Fibroblast of villous mesenchyme (primary cell): ENCODE data around the gene TBPL2. TPM values are rescaled to one million over a fixed set of nuclear protein-coding genes. Genes with fewer than 3 reads are reported as not detected.

Experiments
- DNase-seq: peaks from one replicate; pipeline ENCODE4 v3.0.0-alpha.2; 2010; ENCODE audit warnings: low read depth
- H3K4me3 ChIP-seq: 2 replicates; pipeline ENCODE4 v1.5.1; 2011; ENCODE audit warnings: low read depth, mild to moderate bottlenecking, low read length
- CTCF ChIP-seq: IDR thresholded peaks from 2 replicates; pipeline ENCODE4 v1.5.1; 2012; ENCODE audit warnings: low read depth, mild to moderate bottlenecking, low read length; ENCODE audit not compliant: insufficient read depth
- total RNA-seq: library from RNA; depleted of rRNA; stranded (reverse); fragments of >200 nt; gene quantifications from 2 replicates; pipeline ENCODE4 v1.2.3, GENCODE V29; 2012

The TBPL2 gene
- total RNA-seq, 1 donor = not detected

- H3K4me3 ChIP-seq = no peak overlapping the region
- no peak for DNase-seq
- TF ChIP-seq CTCF = no peak
Measured at GRCh38 chr14:55433880-55434804, 6.3 kb downstream of the TBPL2 start.

DNA sequence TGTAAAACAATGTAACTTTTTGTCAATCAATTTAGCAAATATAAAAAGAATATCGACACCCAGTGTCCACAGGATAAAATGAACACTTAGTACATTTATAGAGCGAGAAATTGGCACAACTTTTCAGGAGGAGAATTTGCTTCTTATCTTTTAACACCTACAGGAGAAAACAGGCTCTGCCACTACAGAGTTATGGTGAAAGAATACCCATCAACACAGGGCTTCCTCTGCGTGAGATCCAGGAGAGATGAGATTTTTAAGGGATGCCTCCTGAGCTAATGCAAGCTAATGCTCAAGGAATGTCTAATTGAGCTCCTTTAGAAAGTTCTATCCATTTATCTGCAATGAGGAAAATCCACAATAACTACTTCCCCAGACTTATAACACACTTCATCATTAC is 7.8 kb downstream of the TBPL2 start:
- no peak for TF ChIP-seq CTCF
- no peak overlapping the region for H3K4me3 ChIP-seq
- no peak for DNase-seq

DNA sequence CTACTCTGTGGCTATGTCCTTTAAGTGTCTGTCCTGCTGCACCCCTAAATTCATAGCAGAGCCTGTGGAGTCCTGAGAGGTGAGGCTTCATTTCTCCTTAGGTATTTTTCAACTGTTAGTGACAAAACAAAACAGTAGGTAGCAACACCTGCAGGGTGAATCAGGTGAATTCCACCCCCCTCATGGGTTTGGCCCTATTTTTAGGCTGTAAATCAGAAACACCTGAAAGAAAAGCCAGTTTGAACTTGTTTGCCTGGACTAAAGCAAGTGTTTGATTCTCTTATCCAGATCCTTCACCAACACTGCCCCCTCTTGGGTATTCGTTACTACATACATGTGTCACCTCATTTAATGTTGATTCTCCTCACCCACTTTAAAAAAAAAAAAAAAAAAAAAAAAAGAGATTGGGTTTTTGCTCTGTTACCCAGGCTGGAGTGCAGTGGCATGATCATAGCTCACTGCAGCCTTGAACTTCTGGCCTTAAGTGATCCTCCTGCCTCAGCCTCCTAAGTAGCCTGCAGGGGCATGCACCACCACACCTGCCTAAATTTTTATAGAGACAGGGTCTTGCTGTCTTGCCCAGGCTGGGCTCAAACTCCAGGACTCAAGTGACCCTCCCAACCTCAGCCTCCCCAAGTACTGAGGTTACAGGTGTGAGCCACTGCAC is 10.3 kb downstream of the TBPL2 start:
- TF ChIP-seq CTCF = peak; percentile 56

DNA sequence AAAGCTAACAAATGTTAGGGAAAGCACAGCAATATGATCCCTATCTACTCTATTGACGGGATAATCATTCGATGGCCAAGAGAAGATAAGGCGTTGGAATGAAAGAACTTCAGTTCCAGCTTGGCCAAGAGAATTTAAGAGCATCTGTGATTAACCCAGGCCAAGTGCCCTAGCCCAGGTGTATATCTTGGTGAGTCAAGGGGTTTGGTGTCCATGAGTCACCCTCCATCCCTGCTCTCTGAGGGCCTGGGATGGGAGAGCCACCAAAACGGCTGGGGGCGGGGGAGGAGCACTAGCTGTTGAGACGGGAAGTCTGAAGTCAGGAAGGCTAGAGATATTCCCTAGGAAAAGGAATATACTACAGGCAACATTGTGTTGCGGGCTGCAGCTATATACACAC is 13.0 kb downstream of the TBPL2 start:
- no peak for TF ChIP-seq CTCF
- H3K4me3 ChIP-seq = no peak overlapping the region
- no peak for DNase-seq

More for the DNA sequence above, 10.3 kb downstream of the TBPL2 start:
- no peak overlapping the region for H3K4me3 ChIP-seq
- peak; percentile 85 for DNase-seq

GRCh38 chr14:55426891-55427290 is 13.5 kb downstream of the TBPL2 start:
- no peak for TF ChIP-seq CTCF
- no peak overlapping the region for H3K4me3 ChIP-seq
- peak; percentile 78 for DNase-seq

GRCh38 chr14:55425091-55425490 is 15.3 kb downstream of the TBPL2 start:
- no peak for TF ChIP-seq CTCF
- no peak overlapping the region for H3K4me3 ChIP-seq
- no peak for DNase-seq
